Activated effector memory CD4-positive, alpha-beta T cell treated with anti-CD3 and anti-CD28 coated beads, Interleukin-2, amount 50 U/mL, for 16 hours (primary cell): ENCODE measurements around the gene DPY30.

Source experiments
- DNase-seq: peaks from one replicate; pipeline ENCODE4 v3.0.0-alpha.2; 2020

DPY30 gene

DNA sequence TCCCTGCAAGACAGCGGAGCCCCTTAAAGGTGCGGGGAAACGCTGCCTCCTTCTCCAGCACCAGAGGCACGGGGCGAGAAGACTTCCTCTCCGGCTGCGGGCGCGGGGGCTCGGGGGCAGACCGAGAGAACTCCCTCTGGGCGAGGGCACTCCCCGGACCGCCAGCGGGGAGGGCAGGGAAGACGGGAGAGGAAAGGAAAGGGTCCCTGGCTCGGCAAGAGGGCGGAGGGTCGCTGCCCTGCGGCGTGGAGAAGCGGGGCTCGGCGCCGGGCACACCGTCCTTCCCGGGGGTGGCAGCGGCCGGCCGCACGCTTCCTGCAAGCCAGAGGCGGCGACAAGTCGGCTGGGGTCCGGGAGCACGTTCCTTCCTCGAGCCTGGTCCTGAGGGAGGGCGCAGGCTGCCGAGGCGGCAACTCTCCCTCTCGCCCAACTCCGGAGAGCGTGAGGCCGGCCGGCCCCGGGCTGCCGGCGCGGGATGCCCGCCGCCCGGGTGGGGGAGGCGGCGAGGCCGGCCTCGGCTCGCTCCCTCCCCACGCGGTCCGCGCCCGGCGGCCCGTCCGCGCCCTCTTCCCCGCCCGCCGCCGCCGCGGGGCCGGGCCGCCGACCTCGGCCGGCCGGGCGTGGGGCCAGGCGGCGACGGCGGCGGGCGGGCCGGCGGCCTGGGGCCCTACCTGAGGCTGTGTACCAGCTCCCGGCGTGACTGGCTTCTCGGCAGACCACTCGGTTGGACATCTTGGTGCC lies 29.9 kb downstream of the DPY30 start:
- peak; percentile 79 for DNase-seq

- DNase-seq, result peak; percentile 70
Observed at GRCh38 chr2:32008805-32009515, 30.6 kb downstream of the DPY30 start.

DNA sequence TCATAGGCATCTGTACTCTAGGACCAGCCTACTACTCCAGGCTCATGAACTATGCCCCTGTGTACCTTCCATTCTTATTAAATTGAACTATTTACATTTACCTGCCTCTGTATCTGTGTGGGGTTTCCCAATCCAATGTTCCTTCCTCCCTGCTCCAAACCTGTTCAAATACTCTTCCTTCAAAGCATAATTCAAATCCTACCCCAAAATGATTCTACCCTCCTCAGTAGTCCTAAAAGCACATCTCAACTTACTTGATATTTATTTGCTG lies 32.5 kb downstream of the DPY30 start:
- DNase-seq, result no peak

DNA sequence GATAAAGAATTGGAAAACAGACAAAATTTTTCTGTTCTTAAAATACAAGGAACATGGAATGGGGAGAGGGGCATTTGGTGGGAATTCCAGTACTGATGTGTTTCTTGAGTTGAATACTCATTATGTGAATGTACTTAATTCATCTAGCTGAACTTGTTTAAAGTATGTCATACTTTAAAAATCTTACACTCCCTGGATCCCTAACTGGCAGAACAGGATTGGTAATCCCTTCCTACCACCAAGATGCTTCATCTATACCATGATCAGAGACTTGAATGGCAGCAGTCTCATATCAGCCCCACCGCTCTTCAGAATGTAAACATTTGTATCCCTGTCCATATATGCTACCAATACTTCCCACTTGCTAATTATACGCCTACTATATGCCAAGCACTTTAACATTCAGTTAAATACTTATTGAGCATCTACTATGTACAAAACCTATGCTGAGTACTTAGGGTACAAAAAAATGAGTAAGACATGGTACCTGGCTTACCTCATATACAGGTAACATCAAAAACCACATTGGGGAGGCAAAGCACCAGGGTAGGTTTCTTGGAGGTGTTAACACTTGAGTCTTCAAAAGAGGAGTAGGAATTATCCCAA lies 34.1 kb downstream of the DPY30 start:
- DNase-seq, result no peak

GRCh38 chr2:32003791-32004190 lies 35.8 kb downstream of the DPY30 start:
- peak; percentile 42 for DNase-seq

- no peak for DNase-seq
Observed at GRCh38 chr2:32002406-32002805, 37.2 kb downstream of the DPY30 start.

DNA sequence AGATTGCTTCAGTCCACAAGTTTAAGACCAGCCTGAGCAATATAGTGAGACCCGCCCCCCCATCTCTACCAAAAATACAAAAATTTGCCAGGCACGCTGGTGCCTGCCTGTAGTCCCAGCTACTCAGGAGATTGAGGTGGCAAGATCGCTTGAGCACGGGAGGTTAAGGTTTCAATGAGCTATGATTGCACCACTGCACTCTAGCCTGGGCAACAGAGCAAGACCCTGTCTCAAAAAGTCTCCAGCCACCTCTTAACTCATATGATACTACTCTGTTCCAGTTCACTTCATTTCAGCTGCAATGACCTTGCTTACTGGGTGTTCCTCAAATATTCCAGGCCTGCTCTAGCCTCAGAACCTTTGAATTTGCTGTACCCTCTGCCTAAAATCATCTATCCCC lies 40.2 kb downstream of the DPY30 start:
- DNase-seq, result no peak

GRCh38 chr2:31998731-31999383 lies 40.7 kb downstream of the DPY30 start:
- no peak for DNase-seq

DNA sequence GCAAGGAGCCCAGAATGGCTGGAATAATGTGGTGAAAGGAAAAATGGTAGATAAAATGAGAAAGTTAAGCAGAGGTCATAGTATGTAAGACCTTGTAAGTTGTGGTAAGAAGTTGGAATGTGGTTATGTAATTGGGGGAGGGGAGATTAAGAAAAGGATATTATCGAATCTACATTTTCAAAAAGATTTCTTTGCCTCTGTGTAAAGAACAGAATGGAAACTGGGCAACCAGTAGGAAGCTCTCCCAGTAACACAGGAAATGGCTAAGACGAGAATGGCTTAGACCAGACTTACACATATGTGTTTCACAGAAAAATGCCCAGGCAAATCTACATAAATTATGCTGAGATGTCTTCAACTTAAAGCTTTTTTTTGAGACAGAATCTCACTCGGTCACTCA lies 42.0 kb downstream of the DPY30 start:
- DNase-seq, result no peak

DNA sequence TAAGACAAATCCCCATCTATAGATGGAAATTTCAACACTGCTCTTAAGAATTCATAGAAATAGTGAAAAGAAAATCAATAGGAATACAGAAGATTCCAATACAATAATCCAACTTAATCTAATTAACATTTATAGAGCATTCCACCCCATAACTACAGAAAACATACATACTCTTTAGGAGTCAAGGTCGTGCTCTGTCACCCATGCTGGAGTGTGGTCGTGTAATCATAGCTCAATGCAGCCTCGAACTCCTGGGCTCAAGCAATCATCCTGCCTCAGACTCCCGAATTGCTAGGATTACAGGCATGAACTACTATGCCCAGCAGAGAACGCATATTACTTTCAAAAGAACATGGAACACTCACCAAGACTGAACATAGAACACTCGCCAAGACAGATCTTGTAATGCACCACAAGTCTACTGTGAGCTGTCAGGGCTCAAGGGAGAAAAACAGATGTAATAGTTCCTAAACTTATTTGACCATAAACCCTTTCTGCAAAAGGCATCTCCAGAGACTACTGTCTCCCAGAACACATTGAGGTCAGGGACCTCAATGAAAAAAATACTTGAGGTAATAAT lies 42.9 kb downstream of the DPY30 start:
- no peak for DNase-seq

- DNase-seq, result no peak
Observed at GRCh38 chr2:31992934-31993333, 46.7 kb downstream of the DPY30 start.

DNA sequence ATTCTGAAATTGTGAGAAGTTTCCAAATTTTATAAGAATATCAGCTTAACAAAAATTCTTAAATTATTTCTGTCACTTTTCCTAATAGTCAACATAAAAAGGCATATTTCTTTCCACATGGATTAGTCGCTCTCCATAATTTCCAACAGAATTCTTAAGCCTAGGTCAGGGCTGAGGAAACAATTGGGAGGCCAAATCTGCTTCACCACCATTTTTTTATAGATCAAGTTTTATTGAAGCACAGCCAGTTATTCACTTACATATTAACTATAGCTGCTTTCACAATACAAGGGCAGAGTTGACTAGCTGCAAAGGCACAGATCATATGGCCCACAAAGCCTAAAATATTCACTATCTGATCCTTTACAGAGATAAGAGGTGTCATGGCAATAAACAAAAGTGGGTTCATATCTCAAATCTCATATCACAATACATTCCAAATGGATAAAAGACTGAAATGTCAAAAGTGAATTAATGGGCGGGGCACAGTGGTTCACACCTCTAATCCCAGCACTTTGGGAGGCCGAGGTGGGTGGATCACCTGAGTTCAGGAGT lies 47.5 kb downstream of the DPY30 start:
- DNase-seq, result no peak

DNA sequence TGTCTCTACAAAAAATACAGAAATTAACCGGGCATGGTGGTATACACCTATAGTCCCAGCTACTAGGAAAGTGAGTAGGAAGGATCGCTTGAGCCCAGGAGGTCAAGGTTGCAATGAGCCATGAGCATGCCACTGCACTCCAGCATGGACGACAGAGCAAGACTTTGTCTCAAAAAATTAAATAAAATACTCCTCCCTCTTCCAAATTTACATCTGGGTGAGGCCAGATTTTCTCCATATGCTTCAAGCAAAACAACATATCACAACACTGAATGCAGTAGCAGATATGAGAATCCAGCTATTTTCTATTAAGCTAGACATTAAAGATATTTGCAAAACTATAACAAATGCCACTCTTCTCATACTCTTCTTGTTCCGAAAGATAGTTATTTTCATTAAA lies 49.7 kb downstream of the DPY30 start:
- no peak for DNase-seq

DNA sequence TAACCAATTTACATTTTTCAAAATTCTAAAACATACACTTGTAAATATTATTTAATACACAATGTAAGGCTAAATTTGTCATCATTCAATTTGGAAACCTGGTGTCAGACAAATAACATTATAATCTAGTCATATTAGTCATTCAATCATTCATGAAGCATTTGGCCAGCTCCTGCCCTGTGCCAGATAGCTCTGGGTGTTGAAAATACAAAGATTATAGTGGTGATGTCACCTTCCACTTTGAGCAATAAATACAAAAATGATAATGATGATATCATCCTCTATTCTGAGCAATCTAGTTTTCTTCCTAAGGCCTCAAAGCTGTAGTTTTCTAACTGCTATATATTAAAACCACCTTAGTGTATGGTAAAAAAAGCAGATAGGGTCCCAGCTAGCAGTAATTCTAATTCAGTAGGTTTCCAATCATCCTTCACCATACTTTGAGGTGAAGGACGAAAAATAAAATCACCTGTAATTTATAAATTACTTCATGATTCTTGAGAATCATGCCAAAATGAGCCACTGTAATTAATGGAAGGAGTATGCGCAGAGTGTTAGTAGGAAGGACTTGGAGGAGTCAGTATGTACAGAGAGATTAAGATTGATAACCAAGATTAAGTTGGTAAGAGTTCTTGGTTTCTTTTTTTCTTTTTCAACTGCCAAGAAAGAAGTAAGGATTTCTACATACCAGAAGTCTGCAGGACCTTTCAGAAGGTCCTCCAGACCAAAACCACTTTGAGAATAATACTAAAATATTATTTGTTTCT lies 52.0 kb downstream of the DPY30 start:
- no peak for DNase-seq

- DNase-seq, result no peak
Observed at GRCh38 chr2:31986906-31987305, 52.7 kb downstream of the DPY30 start.

DNA sequence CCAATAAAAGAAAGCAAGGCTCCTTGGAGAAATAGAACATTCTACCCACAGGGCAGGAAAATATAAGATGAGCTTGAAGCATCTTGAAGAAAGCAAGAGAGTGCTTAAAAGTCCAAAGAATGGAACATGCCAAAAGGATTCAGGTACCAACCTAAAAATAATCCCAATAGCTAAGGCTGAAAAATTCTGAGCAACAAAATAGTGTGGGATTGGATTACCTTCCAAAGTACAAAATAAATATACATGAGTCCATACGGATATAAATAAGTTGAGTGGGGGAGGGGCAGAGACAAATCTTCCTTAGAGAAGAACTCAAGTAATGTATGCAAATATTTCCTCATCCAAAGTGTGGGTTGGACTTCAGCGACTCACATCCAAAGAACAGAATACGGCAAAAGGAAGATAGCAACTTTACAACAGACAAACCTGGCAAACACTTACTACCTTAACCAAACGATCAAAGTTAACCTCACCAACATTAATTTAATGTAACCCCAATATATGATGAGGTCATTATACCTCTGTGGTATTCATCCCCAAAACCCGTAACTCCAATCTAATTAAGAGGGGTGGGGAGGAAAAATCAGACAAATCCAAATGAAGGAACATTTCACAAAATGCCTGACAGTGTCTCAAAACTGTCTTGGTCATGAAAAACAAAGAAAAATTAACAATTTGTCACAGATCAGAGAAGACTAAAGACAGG lies 55.7 kb downstream of the DPY30 start:
- no peak for DNase-seq

- no peak for DNase-seq
Observed at GRCh38 chr2:31980674-31981356, 58.8 kb downstream of the DPY30 start.

GRCh38 chr2:31979956-31980355 lies 59.6 kb downstream of the DPY30 start:
- no peak for DNase-seq

DNA sequence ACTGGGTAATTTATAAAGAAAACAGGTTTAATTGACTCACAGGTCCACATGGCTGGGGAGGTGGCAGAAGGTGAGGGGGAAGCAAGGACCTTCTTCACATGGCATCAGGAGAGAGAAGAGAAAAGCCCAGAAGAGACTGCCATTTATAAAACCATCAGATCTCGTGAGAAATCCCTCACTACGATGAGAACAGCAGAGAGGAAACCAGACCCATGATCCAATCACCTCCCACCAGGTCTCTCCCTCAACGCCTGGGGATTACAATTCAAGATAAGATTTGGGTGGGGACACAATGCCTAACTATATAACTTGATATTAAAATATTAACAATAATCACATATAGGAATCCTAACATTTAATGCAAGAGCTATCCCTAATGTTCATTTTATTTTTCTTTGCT lies 60.6 kb downstream of the DPY30 start:
- DNase-seq, result no peak

DNA sequence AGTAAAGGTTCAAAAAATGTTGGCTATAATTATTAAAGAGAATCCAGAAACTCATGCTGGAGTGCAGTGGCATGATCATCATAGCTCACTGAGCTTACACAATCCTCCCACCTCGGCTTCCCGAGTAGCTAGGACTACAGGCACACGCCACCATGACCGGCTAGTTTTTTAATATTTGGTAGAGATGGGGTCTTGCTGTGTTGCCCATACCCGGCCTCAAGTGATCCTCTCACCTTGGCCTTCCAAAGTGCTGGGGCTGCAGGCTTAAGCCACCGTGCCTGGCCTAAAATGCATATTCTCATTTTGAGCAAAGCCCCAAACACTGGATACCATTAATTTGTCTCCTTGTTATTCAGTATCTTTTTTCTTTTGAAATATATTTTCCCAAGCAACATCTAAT lies 61.2 kb downstream of the DPY30 start:
- no peak for DNase-seq
